C4-2B (cell line): ENCODE data around the gene IQGAP3.

Experiments
- H3K27ac ChIP-seq: fragments of 450-650 bp; 2 replicates; pipeline ENCODE4 v1.5.1; 2017
- CTCF ChIP-seq: fragments of 450-650 bp; conservative IDR thresholded peaks from 2 replicates; pipeline ENCODE4 v1.5.1; 2017; ENCODE audit warnings: mild to moderate bottlenecking
- ZFX ChIP-seq: fragments of 450-650 bp; IDR thresholded peaks from 2 replicates; pipeline ENCODE4 v1.6.1; 2017

IQGAP3 gene

GRCh38 chr1:156502391-156502893 is 69.9 kb downstream of the IQGAP3 start:
- TF ChIP-seq ZFX, result no peak
- no peak for TF ChIP-seq CTCF
- H3K27ac ChIP-seq, result peak overlapping the region; percentile 95

- TF ChIP-seq ZFX (peak; percentile 60; the same call in 1 of the 2 replicates), CTCF (peak; percentile 81)
Measured at GRCh38 chr1:156500793-156501506, 71.4 kb downstream of the IQGAP3 start.

GRCh38 chr1:156500543-156500792 is 71.9 kb downstream of the IQGAP3 start, which contains the start of gene MEF2D:
Gene MEF2D, minus strand, starts transcription at chr1:156500775. Its CDS starts 17,483 bp downstream, at chr1:156483292.
- peak within 1 kb of the TSS; percentile 95 for H3K27ac ChIP-seq
- TF ChIP-seq CTCF (no peak), ZFX (no peak)

More at GRCh38 chr1:156500793-156501506, 71.4 kb downstream of the IQGAP3 start:
- peak overlapping the region; percentile 95 for H3K27ac ChIP-seq

GRCh38 chr1:156499842-156500542 is 72.4 kb downstream of the IQGAP3 start:
- TF ChIP-seq ZFX (no peak), CTCF (no peak)
- H3K27ac ChIP-seq, result peak overlapping the region; percentile 95

- peak overlapping the region; percentile 95 for H3K27ac ChIP-seq
- TF ChIP-seq CTCF (no peak), ZFX (no peak)
Measured at GRCh38 chr1:156499194-156499841, 73.0 kb downstream of the IQGAP3 start.

- no peak for TF ChIP-seq ZFX
- TF ChIP-seq CTCF, result no peak
- no peak overlapping the region; the same call in 1 of the 2 replicates for H3K27ac ChIP-seq
Measured at GRCh38 chr1:156498432-156499193, 73.8 kb downstream of the IQGAP3 start.
